ENCODE data around the gene SNX17.
"Not testable (repeated sequence)": the region's sequence is repeated elsewhere in the genome, so short reads cannot be mapped to it uniquely, and the experiment has no call there.

SNX17 gene

GRCh38 chr2:27370026-27370815, at the start of gene SNX17, which contains the start of gene EIF2B4:
SNX17 (plus strand) TSS chr2:27370616; CDS start chr2:27370744, 128 bp downstream.
EIF2B4 (minus strand) TSS chr2:27370338; CDS start chr2:27370314, 24 bp downstream.
- peak; percentile 98 for DNase-seq

GRCh38 chr2:27320958-27321543, 49.4 kb upstream of the SNX17 start:
- no peak for DNase-seq

GRCh38 chr2:27322301-27322765, 48.1 kb upstream of the SNX17 start:
- no peak for DNase-seq

- peak; percentile 80 for DNase-seq
Observed at GRCh38 chr2:27322766-27323595, 47.4 kb upstream of the SNX17 start, which contains the start of gene MPV17. MPV17 (minus strand) TSS chr2:27323097; CDS start chr2:27322517, 580 bp downstream.

GRCh38 chr2:27323596-27324285, 46.7 kb upstream of the SNX17 start:
- no peak for DNase-seq

GRCh38 chr2:27324720-27325119, 45.7 kb upstream of the SNX17 start:
- no peak for DNase-seq

GRCh38 chr2:27335311-27335710, 35.1 kb upstream of the SNX17 start:
- DNase-seq = no peak

GRCh38 chr2:27336173-27336572, 34.2 kb upstream of the SNX17 start:
- no peak for DNase-seq

- no peak for DNase-seq
Observed at GRCh38 chr2:27347641-27348040, 22.8 kb upstream of the SNX17 start.

- no peak for DNase-seq
Observed at GRCh38 chr2:27350106-27350693, 20.2 kb upstream of the SNX17 start.

GRCh38 chr2:27351802-27352598, 18.4 kb upstream of the SNX17 start:
- DNase-seq = no peak

GRCh38 chr2:27353386-27353761, 17.0 kb upstream of the SNX17 start:
- DNase-seq = not testable (repeated sequence)

- DNase-seq = no peak
Observed at GRCh38 chr2:27353762-27354596, 16.4 kb upstream of the SNX17 start.

GRCh38 chr2:27354597-27354927, 15.9 kb upstream of the SNX17 start:
- DNase-seq = no peak

GRCh38 chr2:27356056-27356381, 14.4 kb upstream of the SNX17 start:
- DNase-seq = no peak

- DNase-seq = peak; percentile 92
Observed at GRCh38 chr2:27356382-27357181, 13.8 kb upstream of the SNX17 start, which contains the start of gene GTF3C2. GTF3C2 (minus strand) TSS chr2:27356764; CDS start chr2:27343554, 13,210 bp downstream.

GRCh38 chr2:27362678-27363420, 7.6 kb upstream of the SNX17 start:
- DNase-seq = no peak

- no peak for DNase-seq
Observed at GRCh38 chr2:27363933-27364332, 6.5 kb upstream of the SNX17 start.

- DNase-seq = no peak
Observed at GRCh38 chr2:27369471-27370025, 868 bp upstream of the SNX17 start.
